Neural progenitor cell (in vitro differentiated cells): Measurements from ENCODE around the gene UGT2B10. TPM values are rescaled to one million over a fixed set of nuclear protein-coding genes. Genes with fewer than 3 reads are reported as not detected.
"Not testable (repeated sequence)": the region's sequence is repeated elsewhere in the genome, so short reads cannot be mapped to it uniquely, and the experiment has no call there.

Source experiments
- DNase-seq: peaks from one replicate; pipeline ENCODE4 v3.0.0-alpha.2; 2016; ENCODE audit warnings: low spot score
- H2AFZ ChIP-seq: fragments of 200-600 bp; sonication (generic); replicated peaks from 2 replicates; pipeline ENCODE4 v1.6.1; 2016; ENCODE audit warnings: antibody characterized with exemption
- H3F3A ChIP-seq: fragments of 200-600 bp; sonication (generic); 2 replicates; pipeline ENCODE4 v1.6.1; 2016; ENCODE audit warnings: antibody characterized with exemption, low read depth
- H3K27ac ChIP-seq: fragments of 200-600 bp; sonication (generic); 2 replicates; pipeline ENCODE4 v1.5.1; 2016; ENCODE audit warnings: mild to moderate bottlenecking
- H3K27me3 ChIP-seq: fragments of 200-600 bp; sonication (generic); 2 replicates; pipeline ENCODE4 v1.6.1; 2016; ENCODE audit warnings: mild to moderate bottlenecking, moderate library complexity
- H3K36me3 ChIP-seq: fragments of 200-600 bp; sonication (generic); 2 replicates; pipeline ENCODE4 v1.5.1; 2016
- H3K4me1 ChIP-seq: fragments of 200-600 bp; sonication (generic); 2 replicates; pipeline ENCODE4 v1.6.1; 2016; ENCODE audit warnings: mixed run types
- H3K4me2 ChIP-seq: fragments of 200-600 bp; sonication (generic); 2 replicates; pipeline ENCODE4 v1.6.1; 2016
- H3K4me3 ChIP-seq: fragments of 200-600 bp; sonication (generic); 2 replicates; pipeline ENCODE4 v1.5.1; 2016
- H3K79me2 ChIP-seq: fragments of 200-600 bp; sonication (generic); 2 replicates; pipeline ENCODE4 v1.6.1; 2016; ENCODE audit warnings: low read depth
- H3K9ac ChIP-seq: fragments of 200-600 bp; sonication (generic); 2 replicates; pipeline ENCODE4 v1.6.1; 2016
- H3K9me3 ChIP-seq: fragments of 200-600 bp; sonication (generic); 2 replicates; pipeline ENCODE4 v1.5.1; 2016; ENCODE audit warnings: low read depth
- H4K20me1 ChIP-seq: fragments of 200-600 bp; sonication (generic); 2 replicates; pipeline ENCODE4 v1.6.1; 2016; ENCODE audit warnings: low read depth
- H3K27ac Mint-ChIP-seq: 3 replicates; pipeline ENCODE4 v1.8.0; 2021; ENCODE audit warnings: mixed read lengths
- H3K27me3 Mint-ChIP-seq: 2 replicates; pipeline ENCODE4 v1.8.0; 2022; ENCODE audit warnings: low read depth, mild to moderate bottlenecking, inconsistent platforms, moderate library complexity, mixed read lengths; ENCODE audit not compliant: insufficient read depth
- H3K36me3 Mint-ChIP-seq: 3 replicates; pipeline ENCODE4 v1.8.0; 2021; ENCODE audit warnings: mixed read lengths
- H3K4me1 Mint-ChIP-seq: 3 replicates; pipeline ENCODE4 v1.8.0; 2021; ENCODE audit warnings: mixed read lengths
- H3K4me3 Mint-ChIP-seq: 3 replicates; pipeline ENCODE4 v1.8.0; 2021; ENCODE audit warnings: mild to moderate bottlenecking, moderate library complexity, mixed read lengths
- H3K9me3 Mint-ChIP-seq: 3 replicates; pipeline ENCODE4 v1.8.0; 2020; ENCODE audit warnings: mixed read lengths
- CTCF ChIP-seq: fragments of 200-600 bp; sonication (generic); IDR thresholded peaks from 2 replicates; pipeline ENCODE4 v1.5.1; 2017; ENCODE audit warnings: antibody characterized with exemption, mild to moderate bottlenecking
- EZH2 ChIP-seq: fragments of 200-600 bp; sonication (generic); IDR thresholded peaks from 2 replicates; pipeline ENCODE4 v1.6.1; 2017; ENCODE audit warnings: antibody characterized with exemption, mild to moderate bottlenecking, moderate library complexity
- EZH2phosphoT487 ChIP-seq: fragments of 200-600 bp; sonication (generic); IDR thresholded peaks from 2 replicates; pipeline ENCODE4 v1.6.1; 2017; ENCODE audit warnings: antibody characterized with exemption
- total RNA-seq: library from RNA; depleted of rRNA; stranded (reverse); fragments of >200 nt; gene quantifications from 2 replicates; pipeline ENCODE4 v1.2.3, GENCODE V29; 2015; ENCODE audit warnings: low replicate concordance

Gene UGT2B10
- total RNA-seq, 1 donor from 2014 or later = not detected

- H3K27ac Mint-ChIP-seq = no peak overlapping the region
- H3K4me3 ChIP-seq = no peak overlapping the region
- no peaks in the 10 kb centered on the region for H3F3A ChIP-seq
- no peak overlapping the region for H3K27ac ChIP-seq
- no peaks in the 10 kb centered on the region for H3K9me3 ChIP-seq
- no peaks in the 10 kb centered on the region for H3K79me2 ChIP-seq
- H2AFZ ChIP-seq = no peak overlapping the region
- H3K4me1 Mint-ChIP-seq = peaks cover 2% of the 10 kb centered on the region
- peaks cover under 1% of the 10 kb centered on the region for H3K4me1 ChIP-seq
- TF ChIP-seq CTCF (no peak), EZH2 (no peak), EZH2phosphoT487 (no peak)
- H3K9me3 Mint-ChIP-seq = peaks cover 18% of the 10 kb centered on the region
- H3K4me3 Mint-ChIP-seq = no peak overlapping the region
- H3K27me3 Mint-ChIP-seq = no peaks in the 10 kb centered on the region
- DNase-seq = no peak
- H3K4me2 ChIP-seq = no peak overlapping the region
- no peak overlapping the region for H3K9ac ChIP-seq
- no peaks in the 10 kb centered on the region for H3K27me3 ChIP-seq
- peaks cover 7% of the 10 kb centered on the region for H3K36me3 Mint-ChIP-seq
- H4K20me1 ChIP-seq = no peaks in the 10 kb centered on the region
- H3K36me3 ChIP-seq = no peaks in the 10 kb centered on the region
Measured at GRCh38 chr4:68810919-68811318, 4.9 kb upstream of the UGT2B10 start.

GRCh38 chr4:68816410-68817265, 844 bp downstream of the UGT2B10 start:
- not testable (repeated sequence) for H3K27me3 Mint-ChIP-seq, H3F3A ChIP-seq, H3K79me2 ChIP-seq, H3K36me3 ChIP-seq, H3K4me3 ChIP-seq, H3K4me1 ChIP-seq, H3K27ac ChIP-seq, H3K9me3 Mint-ChIP-seq, H3K4me3 Mint-ChIP-seq, H4K20me1 ChIP-seq, H3K4me2 ChIP-seq, H3K9me3 ChIP-seq, H3K27me3 ChIP-seq, H3K36me3 Mint-ChIP-seq, H3K9ac ChIP-seq
- DNase-seq = peak; percentile 12
- H2AFZ ChIP-seq = peak overlapping the region; percentile 2
- peak overlapping the region; percentile 18 for H3K27ac Mint-ChIP-seq
- peaks cover 13% of the 10 kb centered on the region for H3K4me1 Mint-ChIP-seq

- Histone ChIP-seq H3K27ac (no peak overlapping the region), H3F3A (no peaks in the 10 kb centered on the region), H3K79me2 (no peaks in the 10 kb centered on the region), H4K20me1 (no peaks in the 10 kb centered on the region), H3K9ac (no peak overlapping the region), H2AFZ (no peak overlapping the region), H3K4me3 (no peak overlapping the region), H3K4me1 (peaks cover 7% of the 10 kb centered on the region), H3K36me3 (no peaks in the 10 kb centered on the region), H3K9me3 (no peaks in the 10 kb centered on the region), H3K27me3 (no peaks in the 10 kb centered on the region), H3K4me2 (no peak overlapping the region)
- Mint-ChIP-seq H3K4me1 (peaks cover 13% of the 10 kb centered on the region), H3K27ac (no peak overlapping the region), H3K27me3 (no peaks in the 10 kb centered on the region), H3K4me3 (no peak overlapping the region), H3K36me3 (no peaks in the 10 kb centered on the region), H3K9me3 (no peaks in the 10 kb centered on the region)
- no peak for TF ChIP-seq CTCF
- DNase-seq = no peak
Measured at GRCh38 chr4:68817386-68817785, 1.6 kb downstream of the UGT2B10 start.

- H3K36me3 ChIP-seq, H2AFZ ChIP-seq, H3K4me2 ChIP-seq, H3K4me1 ChIP-seq, H4K20me1 ChIP-seq, H3K9me3 Mint-ChIP-seq, H3K27me3 ChIP-seq, H3K4me3 ChIP-seq, H3K27ac ChIP-seq, H3K4me3 Mint-ChIP-seq, H3F3A ChIP-seq, H3K27me3 Mint-ChIP-seq, H3K36me3 Mint-ChIP-seq, DNase-seq, H3K9me3 ChIP-seq, H3K79me2 ChIP-seq, H3K27ac Mint-ChIP-seq, H3K9ac ChIP-seq: not testable (repeated sequence)
- H3K4me1 Mint-ChIP-seq = peaks cover 13% of the 10 kb centered on the region
Measured at GRCh38 chr4:68818030-68818462, 2.3 kb downstream of the UGT2B10 start.
